Measurements from ENCODE around the gene CD300A. TPM values are rescaled to one million over a fixed set of nuclear protein-coding genes. Genes with fewer than 3 reads are reported as not detected.

CD300A gene
- total RNA-seq, 4 donors from 2014 or later = 0.88 to 19.6 (median 2.8) TPM

GRCh38 chr17:74524653-74525464 lies 58.4 kb downstream of the CD300A start:
- Histone ChIP-seq H3K27ac (no peak overlapping the region), H3K4me3 (no peak overlapping the region), H3K9me3 (peaks cover 0 to 8% (median 3%) of the 10 kb centered on the region in 3 donors), H3K4me1 (no peaks in the 10 kb centered on the region), H3K27me3 (peaks cover 0 to 24% (median 0%) of the 10 kb centered on the region in 4 donors), H3K36me3 (no peaks in the 10 kb centered on the region)
- TF ChIP-seq POLR2A (IDR thresholded peaks at IDR 0.05) (no peak), CTCF (IDR thresholded peaks at IDR 0.05) (no peak)
- WGBS, 2 donors = 61 to 65% methylated on average over 8 to 9 of the region's 11 CpGs
- intact Hi-C loops (cut with DNase I) = no loop called here
- no peak for DNase-seq

GRCh38 chr17:74525465-74525725 lies 59.0 kb downstream of the CD300A start:
- Histone ChIP-seq H3K36me3 (no peaks in the 10 kb centered on the region), H3K9me3 (peaks cover 0 to 8% (median 3%) of the 10 kb centered on the region in 3 donors), H3K27ac (no peak overlapping the region), H3K27me3 (peaks cover 0 to 24% (median 0%) of the 10 kb centered on the region in 4 donors), H3K4me1 (no peaks in the 10 kb centered on the region), H3K4me3 (no peak overlapping the region)
- WGBS, 2 donors = 90 to 100% methylated on average over 1 of the region's 1 CpG
- intact Hi-C loops (cut with DNase I) = no loop called here
- DNase-seq = no peak
- no peak for TF ChIP-seq CTCF (IDR thresholded peaks at IDR 0.05)
- no peak for TF ChIP-seq POLR2A (IDR thresholded peaks at IDR 0.05)

DNA sequence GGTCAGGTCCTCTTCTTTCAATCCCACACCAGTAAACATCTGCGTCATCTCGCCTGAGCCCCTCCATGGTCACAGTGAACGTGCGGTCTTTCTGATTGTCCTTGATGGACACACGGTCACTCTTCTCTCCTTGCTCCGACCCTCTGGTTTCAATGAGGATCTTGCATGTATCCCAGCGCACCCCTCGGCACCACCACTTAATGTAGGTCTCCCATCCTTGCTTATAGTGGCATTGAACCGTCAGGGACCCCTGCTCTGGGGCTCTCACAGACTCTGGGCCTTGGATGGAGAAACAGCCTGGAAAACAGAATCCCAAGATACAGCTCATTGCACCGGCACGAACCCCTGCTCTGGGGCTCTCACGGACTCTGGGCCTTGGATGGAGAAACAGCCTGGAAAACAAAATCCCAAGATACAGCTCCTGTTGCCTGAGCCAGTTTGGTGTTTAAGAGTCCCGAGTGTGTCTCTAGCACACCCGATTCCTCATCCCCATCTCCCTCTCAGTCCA lies 59.4 kb downstream of the CD300A start:
- intact Hi-C loops (cut with DNase I) = no loop called here
- Histone ChIP-seq H3K4me3 (no peak overlapping the region), H3K4me1 (no peaks in the 10 kb centered on the region), H3K27ac (no peak overlapping the region), H3K36me3 (no peaks in the 10 kb centered on the region), H3K9me3 (peaks cover 0 to 8% (median 3%) of the 10 kb centered on the region in 3 donors), H3K27me3 (peaks cover 0 to 24% (median 0%) of the 10 kb centered on the region in 4 donors)
- WGBS, 2 donors = 84% methylated on average over 7 to 14 of the region's 14 CpGs
- TF ChIP-seq CTCF (IDR thresholded peaks at IDR 0.05) = no peak
- TF ChIP-seq POLR2A (IDR thresholded peaks at IDR 0.05) = no peak
- DNase-seq = no peak

- DNase-seq = no peak
- intact Hi-C loops (cut with DNase I) = no loop called here
- TF ChIP-seq CTCF (IDR thresholded peaks at IDR 0.05) (no peak), POLR2A (IDR thresholded peaks at IDR 0.05) (no peak)
- Histone ChIP-seq H3K27ac (no peak overlapping the region), H3K27me3 (peaks cover 0 to 30% (median 0%) of the 10 kb centered on the region in 4 donors), H3K4me3 (no peak overlapping the region), H3K36me3 (no peaks in the 10 kb centered on the region), H3K9me3 (peaks cover 0 to 8% (median 3%) of the 10 kb centered on the region in 3 donors), H3K4me1 (no peaks in the 10 kb centered on the region)
- WGBS, 2 donors = 47 to 57% methylated on average over 3 of the region's 3 CpGs
Measured at GRCh38 chr17:74526681-74527080, 60.2 kb downstream of the CD300A start.

- H3K4me1 ChIP-seq = no peaks in the 10 kb centered on the region
- 74 to 75% methylated on average over 4 of the region's 5 CpGs for WGBS, 2 donors
- DNase-seq = no peak
- H3K27ac ChIP-seq = no peak overlapping the region
- intact Hi-C loops (cut with DNase I) = no loop called here
- TF ChIP-seq POLR2A (IDR thresholded peaks at IDR 0.05) (no peak), CTCF (IDR thresholded peaks at IDR 0.05) (no peak)
- H3K9me3 ChIP-seq = peaks cover 0 to 8% (median 3%) of the 10 kb centered on the region in 3 donors
- H3K36me3 ChIP-seq = no peaks in the 10 kb centered on the region
- H3K4me3 ChIP-seq = no peak overlapping the region
- peaks cover 0 to 34% (median 0%) of the 10 kb centered on the region in 4 donors for H3K27me3 ChIP-seq
Measured at GRCh38 chr17:74527081-74527480, 60.6 kb downstream of the CD300A start.

Measured in esophagus squamous epithelium (tissue), 5 donors.